ENCODE results near the gene PGBD2.
"Not testable (repeated sequence)": the region's sequence is repeated elsewhere in the genome, so short reads cannot be mapped to it uniquely, and the experiment has no call there.

PGBD2 gene, protein sequence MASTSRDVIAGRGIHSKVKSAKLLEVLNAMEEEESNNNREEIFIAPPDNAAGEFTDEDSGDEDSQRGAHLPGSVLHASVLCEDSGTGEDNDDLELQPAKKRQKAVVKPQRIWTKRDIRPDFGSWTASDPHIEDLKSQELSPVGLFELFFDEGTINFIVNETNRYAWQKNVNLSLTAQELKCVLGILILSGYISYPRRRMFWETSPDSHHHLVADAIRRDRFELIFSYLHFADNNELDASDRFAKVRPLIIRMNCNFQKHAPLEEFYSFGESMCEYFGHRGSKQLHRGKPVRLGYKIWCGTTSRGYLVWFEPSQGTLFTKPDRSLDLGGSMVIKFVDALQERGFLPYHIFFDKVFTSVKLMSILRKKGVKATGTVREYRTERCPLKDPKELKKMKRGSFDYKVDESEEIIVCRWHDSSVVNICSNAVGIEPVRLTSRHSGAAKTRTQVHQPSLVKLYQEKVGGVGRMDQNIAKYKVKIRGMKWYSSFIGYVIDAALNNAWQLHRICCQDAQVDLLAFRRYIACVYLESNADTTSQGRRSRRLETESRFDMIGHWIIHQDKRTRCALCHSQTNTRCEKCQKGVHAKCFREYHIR

DNA sequence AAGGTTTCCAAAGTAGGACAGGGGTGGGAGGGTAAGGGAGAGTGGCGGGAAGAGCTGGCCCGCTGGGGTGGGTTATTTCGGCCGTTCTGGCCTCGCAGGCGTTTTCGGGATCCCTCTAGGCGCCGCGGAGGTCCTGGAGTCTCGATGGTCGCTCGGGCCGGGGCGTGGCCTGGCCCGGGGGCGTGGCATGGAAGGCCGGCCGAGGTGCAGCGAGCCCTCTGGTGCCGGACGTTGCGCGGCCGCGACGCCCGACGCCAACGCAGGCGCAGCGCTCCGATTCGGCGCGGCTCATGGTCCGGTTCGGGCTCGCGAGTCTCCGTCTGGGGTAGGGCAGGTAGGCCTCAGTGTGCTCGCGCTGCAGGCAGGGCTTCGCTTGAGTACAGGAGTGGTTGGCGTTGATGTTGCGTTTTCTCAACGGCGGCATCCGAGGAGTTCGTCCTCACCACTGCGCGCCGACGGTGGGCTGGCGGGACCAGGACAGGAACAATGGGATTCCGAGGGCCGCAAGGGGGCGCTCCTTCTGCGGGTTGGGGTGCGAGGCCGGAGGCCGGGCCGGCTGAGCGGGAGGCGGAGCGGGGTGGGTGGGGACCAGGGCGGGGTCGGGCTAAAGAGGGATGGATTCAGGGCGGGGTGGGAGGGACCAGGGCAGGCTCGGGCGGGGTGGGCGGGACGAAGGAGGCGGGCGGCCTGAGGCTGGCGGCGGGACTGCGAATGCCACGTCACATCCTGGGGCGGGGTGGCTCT lies at the start of gene PGBD2:
TSS of gene PGBD2 (plus strand) at position 227 of the 744 bp plus-strand sequence. CDS start 7,628 bp downstream, outside the sequence.
- DNase-seq: peak; percentile 93

DNA sequence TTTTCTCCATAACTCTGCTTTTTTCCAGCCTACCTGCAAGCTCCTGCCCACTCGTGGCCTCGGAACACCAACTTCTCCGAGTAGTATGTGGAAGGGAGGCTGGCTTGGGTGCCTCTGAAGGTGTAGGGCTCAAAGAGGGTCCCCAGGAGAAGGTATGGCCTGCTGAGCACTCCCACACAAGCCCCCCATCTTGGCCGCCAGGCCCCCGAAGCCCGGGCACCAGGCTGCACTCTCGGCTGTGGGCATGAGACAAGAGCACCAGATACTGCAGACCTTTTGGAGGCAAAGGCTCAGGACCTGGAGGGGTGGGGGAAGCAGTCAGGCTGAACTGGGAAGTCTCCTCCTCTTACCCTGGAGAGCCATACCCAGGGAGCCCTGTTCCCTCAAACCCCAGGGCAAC lies 48.8 kb upstream of the PGBD2 start:
- DNase-seq: no peak

DNA sequence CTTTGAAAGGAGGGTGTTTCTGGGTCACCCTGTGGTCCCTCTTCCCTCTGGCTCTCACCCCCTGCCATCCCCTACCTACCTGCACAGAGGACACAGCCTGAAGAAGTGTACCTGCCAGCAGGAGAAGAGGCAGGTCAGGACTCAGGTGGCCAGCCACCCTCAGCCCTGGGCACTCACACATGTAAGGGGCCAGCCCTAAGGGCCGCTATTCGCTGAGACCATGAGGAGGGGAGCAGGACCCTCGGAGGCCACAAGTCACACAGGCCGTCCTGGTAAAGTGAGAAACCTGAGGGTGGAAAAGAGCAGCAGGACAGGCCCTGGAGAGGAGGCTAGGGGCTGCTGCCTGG lies 48.3 kb upstream of the PGBD2 start:
- no peak for DNase-seq

DNA sequence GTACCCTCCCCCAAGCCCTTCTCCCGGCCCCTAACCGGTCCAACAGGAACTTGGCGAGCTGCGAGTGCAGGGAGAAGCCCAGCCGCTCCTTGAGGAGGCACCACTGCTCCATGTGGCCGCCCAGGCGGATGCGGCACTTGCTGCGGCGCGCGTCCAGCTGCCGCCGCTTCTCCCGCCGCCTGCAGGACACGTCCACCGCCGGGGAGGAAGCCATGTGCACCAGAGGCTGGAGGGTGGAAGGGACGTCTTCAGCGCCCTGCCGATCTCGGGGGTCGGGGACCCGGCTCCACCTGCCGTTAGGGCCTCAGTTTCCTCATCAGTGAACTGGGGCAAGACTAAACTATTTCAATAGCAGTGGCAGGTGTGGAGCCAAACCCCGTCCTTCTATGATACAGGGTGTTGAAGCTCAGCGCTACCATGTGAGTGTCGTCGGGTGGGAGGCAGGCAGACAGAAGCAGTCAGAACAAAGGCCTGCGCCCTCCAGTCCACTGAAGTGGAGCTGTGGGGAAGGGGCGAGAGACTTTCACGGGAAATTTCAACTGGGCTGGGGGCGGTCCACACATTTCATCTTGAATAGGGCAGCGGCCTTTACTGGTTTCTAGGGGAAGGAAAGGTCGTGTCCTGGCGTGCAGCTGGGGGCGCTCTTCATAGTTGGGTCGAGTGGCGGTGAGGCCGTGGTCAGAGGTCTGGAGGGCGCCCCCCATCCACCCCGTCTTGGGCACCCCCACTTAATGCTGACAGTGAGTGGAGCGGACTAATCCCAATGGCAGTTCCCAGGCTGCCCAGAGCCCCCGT lies 47.7 kb upstream of the PGBD2 start:
- peak; percentile 62 for DNase-seq

DNA sequence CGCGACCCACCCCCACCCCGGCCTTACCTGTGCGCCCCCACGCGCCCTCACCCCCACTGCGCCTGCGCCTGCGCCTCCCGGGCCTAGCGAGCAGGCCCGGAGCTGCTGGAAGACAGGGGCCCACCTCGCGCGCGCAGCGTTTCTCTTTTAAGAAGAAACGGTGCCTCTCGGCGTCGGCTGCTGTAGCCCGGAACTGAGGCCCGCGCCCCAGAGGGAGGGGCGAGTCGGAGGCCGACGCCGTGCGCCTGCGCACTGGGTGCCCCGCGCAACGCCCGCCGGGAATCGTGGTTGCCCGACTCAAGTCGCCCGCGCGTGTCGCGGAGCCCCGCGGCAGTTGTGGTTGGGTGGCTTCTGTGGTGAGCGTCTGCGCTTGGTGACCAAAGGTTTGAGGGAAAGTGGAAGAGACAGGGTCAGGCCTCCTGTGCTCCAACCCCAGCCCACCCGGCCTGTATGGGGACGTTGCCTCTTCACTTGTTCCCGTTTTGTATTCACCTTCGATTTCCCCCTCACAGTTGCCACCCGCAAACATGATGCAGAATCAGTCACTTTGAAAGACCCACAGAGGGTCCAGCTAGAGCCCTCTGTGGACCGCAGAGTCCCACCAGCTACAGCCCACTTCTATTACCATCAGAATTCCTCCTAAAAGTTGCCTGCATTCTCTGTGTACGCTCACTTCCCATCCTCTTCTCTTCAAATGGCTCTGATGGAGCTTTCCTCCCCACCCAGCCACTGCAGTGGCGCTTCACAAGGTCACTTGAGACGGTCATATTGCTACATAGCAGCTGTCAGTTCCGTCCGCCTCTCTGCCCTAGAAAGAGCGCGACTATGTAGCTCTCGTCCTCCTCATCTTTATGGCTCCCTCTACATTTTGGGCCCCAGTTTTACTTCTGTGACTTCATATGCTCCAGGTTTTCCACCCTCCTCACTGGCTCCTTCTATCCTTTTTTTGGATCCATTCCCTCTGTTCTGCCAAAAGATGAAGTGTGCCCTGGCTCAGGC lies 46.8 kb upstream of the PGBD2 start, which contains the start of gene ZNF692:
TSS of gene ZNF692 (minus strand) at position 195 of the 999 bp plus-strand sequence. CDS start 776 bp downstream, outside the sequence.
- DNase-seq: peak; percentile 97

DNA sequence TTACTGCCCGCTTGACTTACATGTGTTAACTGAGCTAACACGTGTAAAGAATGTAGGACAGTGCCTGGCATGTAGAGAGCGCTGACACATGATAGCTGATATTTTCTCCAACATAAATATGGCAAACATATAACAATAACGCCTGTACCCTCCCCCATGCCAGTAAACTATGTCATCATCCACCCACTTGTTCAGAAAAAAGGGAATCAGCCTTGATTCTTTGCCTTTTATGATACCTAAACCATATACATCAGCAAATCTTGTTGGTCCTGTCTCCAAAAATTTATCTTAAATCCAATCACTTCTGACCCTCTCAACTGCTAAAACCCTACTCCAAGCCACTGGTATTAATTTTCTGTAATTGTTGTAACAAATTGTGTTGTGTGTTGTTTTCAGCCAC lies 46.0 kb upstream of the PGBD2 start:
- no peak for DNase-seq

DNA sequence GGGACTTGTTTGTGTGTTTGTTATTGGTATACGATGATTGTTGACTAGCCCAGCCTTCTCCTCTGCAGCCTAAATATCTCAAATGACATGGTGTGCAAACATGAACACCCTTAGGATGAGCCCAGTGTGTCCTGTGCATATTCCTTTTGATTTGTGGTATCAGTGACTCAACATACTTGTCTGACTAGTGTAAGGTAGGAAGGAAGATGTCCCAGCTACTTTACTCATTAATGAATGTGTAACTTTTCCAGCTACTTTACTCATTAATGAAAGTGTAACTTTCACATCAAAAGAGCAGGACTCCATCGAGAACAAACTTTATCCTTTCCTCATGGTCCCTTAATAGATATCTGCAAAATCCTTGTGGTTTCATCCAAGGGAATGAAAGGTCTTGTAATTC lies 44.4 kb upstream of the PGBD2 start:
- no peak for DNase-seq

DNA sequence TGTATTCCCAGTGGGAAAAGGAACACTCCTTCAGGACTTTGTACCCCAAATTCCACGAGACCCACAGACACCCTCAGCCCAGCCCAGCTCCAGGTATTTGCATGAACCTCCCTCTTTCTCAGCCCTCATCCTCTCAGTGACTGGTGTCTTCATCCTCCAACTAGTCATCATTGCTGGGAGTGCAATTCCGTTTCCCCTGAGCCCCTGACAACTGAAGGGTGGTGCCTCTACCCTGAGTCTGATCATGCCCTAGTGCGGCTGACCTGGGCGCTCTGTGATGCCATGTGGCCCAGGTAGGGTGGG lies 43.4 kb upstream of the PGBD2 start:
- no peak for DNase-seq

DNA sequence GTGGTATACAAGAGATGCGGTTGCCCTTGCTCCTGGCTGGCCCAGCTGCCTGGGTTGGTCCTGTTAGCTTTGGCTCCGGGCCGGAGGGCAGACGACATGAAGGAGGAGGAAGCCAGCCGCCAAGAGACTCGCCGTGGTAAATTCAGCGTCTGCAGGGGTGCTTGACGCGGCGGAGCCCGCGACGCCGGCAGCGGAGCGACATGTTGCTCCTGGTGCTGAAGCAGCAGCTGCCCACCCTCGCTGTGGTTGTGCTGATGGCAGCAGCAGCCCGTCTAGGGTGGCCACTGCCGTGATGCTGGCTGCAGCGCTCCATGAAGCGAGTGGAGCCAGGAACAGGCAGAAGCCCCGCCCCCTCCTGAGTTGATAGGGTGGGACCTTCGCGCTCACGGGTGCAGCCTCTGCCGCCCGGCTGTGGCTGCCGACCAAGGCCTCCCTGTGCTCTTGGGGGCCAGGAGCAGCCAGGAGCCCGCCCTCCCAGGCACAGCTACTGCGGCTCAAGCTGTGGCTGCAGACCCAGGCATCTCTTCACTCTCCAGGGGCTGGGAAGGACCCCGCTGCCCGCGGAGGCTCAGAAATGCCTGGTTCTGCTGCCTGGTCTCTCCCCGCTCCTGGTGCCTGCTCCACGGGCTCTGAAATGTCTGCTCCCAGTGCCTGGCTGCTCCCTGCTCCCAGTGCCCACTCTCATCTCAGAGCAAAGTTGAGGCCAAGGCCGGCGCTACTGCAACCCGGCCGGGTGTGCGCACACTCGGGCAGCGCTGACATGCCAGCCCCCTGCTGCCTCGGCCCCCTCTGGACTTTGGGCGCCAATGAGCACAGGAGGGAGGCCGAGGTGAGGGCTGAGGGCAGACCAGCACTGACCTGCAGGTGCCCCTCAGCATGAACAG lies 42.8 kb upstream of the PGBD2 start:
- DNase-seq: peak; percentile 66

DNA sequence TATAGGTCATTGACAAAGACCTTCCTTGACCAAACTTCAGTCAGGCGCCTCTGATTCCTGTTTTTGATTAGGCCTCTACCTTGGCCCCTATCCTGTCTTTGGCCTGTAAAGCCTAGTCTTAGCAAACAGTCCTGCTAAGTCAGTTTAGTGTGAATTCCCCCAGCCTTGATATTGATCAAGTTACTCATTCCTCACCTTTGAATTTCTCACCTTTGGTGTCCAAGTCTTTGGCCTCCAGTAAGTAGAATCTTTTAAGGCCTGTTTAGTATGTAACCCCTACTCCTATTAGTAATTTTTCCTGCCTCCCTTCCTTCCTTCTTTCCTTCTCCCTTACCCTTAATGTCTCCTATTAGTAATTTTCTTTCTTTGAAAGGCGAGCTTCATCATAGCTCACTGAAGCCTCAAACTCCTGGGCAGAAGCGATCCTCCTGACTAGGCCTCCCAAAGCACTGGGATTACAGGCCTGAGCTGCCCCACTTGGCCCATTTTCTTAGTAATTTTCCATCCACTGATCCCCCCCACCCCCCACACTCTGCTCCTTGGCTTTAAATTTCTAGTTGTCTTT lies 34.1 kb upstream of the PGBD2 start:
- DNase-seq: no peak

DNA sequence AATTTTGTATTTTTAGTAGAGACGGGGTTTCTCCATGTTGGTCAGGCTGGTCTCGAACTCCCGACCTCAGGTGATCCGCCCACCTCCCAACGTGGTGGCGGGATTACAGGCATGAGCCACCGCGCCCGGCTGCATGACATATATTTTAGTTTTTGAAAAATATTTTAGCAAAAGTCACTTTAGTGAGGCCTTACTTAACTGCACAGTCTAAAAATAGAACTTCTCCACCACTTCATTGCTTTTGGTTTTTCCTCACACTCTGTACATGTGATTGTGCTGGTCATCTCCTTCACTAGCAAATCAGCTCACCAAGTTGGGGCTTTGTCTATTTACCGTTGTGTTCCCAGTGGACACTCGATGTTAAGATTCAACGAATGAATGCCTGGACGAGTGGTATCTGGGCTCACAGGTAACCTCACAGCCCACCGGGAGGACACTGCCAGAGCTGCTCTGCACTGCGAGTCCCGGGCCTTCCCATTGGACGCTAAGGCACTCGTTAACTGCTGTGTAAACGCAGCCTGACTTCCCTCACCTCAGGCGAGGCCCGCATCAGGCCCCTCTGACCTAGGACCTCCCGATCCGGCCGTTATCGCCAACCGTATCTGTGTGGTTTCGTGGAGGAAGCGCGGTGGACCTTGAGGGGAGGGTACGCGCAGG lies 33.2 kb upstream of the PGBD2 start:
- peak; percentile 60 for DNase-seq

DNA sequence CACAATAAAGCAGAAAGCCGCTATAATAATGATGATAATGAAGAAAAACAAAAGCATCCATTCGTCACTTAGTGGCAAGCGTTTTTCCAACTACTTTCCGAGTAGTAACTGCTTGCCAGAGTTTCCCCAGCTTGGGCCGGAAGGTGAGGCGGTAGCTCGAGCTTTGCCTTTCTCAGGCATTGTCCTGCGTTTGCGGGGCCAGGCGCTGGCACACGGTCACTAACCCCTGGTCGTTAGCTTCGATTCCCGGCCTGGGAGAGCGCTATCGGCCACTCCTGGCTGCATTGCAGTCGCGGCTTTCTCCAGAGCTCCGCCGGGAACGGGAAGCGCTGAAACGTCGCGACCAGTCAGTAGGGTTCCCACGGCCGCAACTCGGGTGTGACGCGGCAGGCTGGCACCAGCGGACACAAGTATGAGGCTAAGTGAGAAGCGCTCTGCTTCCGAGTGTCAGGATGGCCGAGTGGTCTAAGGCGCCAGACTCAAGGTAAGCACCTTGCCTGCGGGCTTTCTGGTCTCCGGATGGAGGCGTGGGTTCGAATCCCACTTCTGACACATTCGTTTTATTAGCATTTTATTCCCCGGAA lies 32.5 kb upstream of the PGBD2 start:
- DNase-seq: peak; percentile 96

DNA sequence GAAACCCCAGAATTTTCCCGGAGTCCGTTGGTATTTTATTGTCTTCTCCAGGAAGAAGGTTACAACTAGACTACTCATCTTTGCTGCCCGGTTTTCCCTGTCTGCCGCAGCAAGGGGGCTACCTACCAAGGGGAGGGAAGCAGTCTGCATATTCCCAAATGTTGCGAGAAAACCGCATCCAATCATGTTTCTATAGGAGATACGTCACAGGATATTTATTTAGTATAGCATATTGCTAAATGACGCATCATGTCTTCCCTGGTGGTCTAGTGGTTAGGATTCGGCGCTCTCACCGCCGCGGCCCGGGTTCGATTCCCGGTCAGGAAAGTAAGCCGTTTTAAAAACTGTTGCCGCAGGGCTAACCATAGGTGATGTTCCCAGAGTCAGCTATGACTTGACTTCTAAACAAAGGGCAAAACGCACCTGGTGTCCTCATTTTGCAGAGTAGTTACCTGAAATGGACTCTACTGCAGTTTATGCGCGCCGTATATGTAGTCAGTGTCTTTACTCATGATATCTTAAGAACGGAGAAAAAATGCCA lies 32.0 kb upstream of the PGBD2 start:
- DNase-seq: no peak

DNA sequence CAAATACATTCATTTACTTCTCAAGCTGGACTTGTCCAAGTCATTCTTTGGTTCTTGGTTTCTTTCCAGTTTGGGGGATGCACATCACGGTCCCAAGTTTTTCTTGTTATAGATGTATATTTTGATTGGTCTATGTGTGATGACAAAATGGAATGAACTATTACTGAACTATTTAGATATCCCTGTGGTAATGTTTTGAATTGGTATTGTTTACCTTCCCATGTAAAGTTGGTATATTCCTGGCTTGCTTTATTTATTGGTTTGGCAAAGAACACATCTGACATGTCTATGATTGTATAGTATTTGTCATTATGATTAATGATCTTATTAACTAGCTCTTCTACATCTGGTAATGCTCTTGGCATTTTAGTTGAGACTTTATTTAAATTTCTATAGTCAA lies 24.8 kb upstream of the PGBD2 start:
- DNase-seq: no peak

DNA sequence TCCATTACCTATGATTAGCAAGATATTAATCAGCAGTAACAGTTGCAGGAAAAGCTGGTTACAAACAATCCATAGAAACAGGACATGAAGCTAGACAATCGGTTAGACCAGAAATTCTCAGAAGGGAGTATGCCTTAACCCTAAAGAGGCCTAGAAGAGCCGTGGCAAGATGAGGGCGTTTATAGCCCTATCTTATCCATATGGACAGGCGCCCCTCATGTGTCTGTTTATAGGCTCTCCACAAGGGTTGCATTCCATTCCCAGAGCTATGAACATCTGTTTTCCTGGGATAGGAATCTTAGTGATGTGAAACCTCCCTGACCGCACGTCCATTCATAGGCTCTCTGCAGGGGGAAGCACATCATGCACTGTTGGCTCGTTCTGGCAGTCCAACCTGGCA lies 23.6 kb upstream of the PGBD2 start:
- not testable (repeated sequence) for DNase-seq

DNA sequence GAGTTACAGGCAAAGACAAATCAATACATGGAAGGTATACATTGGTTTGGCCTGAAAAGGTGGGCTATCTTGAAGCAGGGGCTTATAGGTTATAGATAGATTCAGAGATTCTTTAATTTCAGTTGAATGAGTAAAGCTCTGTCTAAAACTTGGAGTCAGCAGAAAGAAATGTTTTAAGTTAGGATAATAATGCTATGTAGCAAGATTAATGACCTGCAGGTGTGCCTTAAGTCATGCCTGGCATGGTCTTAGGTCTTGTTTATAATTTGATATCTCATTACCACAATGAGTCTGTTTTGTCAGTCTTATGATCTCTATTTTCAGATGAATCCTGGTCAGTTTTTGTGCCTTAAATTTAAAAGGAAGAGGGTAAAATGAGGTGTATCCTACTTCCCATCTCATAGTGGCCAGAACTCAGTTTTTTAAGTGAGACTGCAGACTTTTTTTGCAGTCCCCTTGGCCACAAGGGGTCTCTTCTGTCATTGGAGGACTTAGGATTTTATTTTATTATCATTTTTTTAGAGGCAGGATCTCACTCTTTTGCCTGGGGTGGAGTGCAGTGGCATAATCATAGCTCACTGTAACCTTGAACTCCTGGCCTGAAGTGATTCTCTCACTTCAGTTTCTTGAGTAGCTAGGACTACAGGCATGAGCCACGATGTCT lies 21.3 kb upstream of the PGBD2 start:
- DNase-seq: no peak

DNA sequence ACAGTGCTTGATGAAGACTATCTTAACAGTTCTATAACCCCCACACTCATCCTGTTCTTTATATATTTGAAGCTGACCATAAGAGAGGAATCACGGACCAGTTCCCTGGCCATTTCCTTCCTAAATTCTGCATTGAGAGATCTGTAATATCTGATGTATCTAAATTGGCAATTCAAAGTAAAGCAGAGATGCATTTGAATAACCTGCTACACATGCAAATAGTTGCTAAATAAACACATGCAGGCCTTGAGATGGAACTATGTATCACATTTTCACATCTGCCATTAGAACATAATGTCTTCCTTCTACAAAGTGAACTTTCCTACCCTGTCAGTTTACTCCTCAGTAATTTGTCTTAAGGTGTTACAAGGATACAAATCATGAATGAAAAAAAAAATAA lies 20.4 kb upstream of the PGBD2 start:
- DNase-seq: no peak

DNA sequence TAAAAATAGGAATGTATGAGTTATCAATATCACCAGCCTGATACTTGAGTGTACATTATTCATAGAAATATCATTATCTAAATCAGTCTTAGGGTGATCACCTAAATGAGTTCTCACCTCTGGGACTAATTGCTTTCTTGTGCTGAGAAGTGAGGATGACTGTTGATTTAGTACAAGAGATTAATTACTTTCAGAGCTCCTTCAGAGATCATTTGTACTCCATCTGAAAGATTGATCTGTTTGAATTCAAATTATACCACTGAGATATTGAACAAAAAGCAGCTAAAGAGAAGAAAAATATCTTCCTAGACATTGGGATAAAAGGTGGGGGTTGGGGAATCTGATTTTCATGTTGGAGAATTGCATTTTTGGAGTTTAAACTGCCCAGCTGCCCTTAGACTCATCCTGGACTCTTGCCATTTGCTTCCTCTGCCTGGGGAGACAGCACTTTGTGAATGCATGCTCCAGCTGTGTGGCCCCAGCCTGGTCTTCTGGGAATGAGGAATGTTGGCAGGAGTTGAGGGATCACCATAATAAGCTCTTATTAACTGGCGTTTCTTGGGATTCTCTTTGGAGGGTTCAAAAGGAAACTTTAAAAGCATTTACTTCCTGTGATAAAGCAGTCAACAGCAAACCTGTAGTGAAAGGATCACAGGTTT lies 19.7 kb upstream of the PGBD2 start:
- DNase-seq: peak; percentile 23

Measured in fibroblast of skin of right quadriceps (primary cell).